HS-5 (cell line): ENCODE results near the gene TRAF3.

ENCODE experiments used
- DNase-seq: peaks from one replicate; pipeline ENCODE4 v3.0.0-alpha.2; 2012; ENCODE audit warnings: low read depth

TRAF3 gene

DNA sequence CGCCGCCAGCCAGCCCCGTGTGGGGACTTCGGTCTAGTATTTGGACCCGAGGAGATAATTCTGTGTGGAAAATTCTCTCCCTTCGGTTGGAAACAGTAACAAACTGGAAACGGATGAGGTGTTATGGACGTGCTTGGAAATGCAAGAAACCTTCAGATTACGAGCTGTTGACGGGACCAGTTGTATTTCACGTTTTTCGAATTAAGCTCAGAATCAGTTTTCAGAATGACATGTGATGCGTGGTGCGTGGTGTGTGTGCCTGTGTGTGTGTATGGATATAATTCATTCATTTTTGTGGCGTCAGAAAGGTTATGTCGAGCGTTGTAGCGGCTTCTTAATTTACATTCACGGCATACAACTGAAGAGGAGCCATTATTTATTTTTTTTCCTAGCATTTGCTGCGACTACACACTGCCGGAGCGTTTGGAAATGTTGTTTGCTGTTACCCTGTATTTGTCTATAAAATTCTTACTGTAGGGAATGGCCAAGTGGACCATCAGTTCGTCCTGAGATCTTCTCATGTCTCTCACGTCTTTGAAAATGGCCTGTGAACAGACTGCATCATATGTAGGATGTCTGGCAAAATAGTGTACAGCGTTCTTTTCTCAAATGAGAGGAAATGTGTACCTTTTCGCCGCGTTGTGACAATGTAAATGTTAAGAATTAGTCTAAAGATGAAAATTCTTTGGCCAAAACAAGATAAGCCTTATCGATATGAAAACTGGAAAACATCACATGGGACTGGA lies 1.3 kb downstream of the TRAF3 start:
- DNase-seq: no peak

DNA sequence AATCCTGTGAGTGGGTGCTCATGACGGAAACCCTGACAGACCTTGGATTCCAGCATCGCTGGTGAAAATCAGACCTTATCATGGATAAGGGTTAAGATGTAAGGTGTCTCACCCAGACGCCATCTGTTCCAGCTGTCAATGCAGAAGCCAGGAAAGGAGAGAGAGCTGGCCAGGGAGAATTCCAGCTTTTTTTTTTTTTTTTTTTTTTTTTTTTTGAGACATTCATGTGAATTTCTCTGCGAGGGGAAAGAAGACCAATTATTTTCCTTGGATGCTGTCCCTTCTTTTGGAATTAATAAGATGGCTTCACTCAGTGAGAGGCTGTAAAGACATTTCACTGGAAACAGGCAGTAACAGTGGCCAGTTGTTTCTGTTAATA lies 1.8 kb downstream of the TRAF3 start:
- DNase-seq: no peak

DNA sequence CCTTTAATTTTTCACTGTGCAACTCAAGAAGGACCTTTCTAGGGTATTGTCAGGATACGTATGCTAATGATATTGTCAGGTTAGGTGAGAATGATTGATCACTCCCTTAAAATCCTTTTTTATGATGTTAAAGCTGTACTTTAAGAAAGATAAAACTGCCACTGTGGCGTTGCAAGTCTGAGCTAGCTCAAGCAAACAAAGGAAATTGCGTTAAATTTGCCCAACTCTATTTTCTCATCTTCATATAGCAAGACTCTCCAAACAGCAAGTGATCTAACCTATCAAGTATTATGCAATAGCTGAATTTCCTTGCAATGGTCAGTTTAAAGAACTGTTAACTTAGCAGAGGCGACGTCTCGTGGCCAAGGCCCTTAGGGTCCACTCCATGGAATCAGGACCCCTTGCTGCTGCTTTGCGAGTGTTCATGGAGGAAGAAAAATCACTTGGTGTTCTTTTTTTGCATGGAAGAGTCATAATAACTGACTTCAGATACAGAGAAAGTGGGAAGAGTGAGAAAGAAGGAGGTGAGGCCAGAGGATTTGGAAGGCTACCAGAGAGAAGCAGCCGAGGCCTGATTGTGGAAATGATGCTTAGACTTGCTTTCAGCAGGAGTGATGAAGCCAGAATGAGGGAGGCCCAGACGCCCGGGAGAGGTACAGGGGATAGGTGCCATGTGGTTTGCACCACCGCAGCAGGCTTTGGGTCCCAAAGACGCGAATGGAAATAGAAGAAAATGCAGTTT lies 2.5 kb downstream of the TRAF3 start:
- DNase-seq: no peak

DNA sequence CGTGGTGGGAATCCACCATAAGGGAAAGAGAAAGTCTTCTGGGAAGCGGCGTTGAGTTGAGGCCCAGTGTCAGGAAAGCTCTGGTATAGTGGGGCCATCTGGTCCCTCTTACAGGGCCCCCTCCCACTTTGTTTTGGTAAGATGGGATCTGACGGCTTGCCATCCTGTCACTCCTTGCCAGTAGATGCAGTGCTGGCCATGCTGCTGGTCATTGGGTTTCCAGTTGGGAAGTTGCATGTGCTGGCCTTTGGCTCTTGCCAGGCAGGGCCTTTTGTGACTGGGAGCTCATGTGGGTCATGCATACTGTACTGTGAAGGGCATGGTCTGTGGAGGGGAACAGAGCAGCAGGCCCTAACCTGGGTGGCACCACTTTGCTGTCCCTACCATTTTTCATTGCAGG lies 3.8 kb downstream of the TRAF3 start:
- DNase-seq: no peak

DNA sequence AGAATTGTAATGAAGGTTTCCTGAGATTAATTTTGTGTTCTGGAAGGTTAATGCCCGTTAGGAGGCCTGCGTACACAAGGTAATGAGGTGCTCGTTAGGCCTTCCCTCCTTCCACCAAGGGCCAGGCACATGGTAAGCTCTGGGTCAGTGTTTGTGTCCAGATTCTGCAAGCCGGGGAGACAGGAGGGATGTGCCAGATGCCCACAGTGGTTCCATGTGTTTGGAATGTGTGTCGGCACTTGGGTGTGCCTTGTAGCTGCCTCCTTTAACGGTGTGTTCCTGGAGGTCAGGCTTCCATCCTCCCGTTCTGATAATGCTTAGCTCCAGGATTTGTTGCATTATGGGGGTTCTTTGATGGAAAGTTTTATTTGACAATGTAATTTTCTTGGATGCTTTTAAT lies 5.7 kb downstream of the TRAF3 start:
- no peak for DNase-seq

DNA sequence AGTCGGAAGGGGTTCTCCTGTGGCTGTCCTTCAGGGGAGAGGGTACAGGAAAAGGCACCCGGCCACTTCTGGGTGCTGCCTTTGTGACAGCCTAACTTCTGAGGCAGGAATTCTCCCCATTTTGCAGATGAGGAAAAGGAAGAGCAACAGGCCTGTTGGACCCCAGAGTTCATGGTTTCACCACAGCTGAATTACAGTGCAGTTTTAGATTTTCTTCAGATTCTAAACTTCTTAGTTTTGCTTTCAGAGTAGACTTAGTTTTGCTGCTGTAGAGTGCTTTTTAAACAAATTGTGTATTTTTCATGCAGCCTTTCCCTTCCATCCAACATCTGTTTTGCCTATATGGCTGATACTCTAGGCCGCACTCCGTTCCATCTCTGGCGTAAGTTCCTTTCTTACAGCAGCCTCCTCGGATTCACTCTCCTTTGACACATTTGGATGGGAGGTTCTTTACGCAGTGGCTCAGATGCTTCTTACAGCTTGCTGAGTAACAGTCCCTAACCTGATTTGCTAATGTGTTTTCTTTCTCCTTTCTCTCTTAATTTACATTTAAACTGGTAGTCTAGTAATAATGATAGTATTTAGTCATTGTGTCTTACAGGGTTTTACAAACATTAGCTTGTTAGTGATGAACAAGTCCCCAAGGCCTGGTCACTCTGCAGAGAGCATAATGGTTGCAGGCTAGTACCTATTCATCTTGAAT lies 7.8 kb downstream of the TRAF3 start:
- no peak for DNase-seq

DNA sequence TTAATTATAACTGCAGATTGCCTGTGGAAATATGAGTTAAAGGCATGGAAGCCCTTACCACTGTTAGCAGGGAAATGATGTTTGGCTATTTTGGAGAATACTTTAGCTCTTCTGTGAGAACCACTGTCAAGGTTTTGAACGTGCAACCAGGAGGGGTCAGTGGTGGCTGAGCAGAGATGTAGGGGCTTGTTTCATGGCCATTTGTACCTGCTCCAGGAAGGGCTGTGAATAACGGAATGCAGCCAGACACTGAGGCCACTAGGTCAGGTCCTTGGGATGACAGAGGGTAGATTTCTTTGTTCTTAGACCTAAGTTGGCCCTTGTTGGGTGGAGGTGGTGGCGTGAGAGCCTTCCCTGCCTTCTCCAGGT lies 8.3 kb downstream of the TRAF3 start:
- no peak for DNase-seq

DNA sequence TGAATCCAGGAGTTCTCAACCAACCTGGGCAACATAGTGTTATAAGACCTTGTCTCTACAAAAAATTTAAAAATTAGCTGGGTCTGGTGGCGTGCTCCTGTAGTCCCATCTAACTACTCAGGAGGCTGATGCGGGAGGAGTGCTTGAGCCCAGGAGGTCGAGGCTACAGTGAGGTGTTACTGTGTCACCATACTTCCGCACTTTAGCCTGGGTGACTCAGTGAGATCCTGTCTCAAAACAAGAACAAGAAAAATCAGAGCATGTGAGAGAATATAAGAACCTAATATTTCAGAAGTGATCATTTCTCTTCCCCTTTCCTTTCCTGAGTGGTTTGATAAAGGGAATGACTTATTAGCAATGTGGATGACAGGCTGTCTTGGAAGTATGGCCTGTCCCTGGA lies 9.5 kb downstream of the TRAF3 start:
- DNase-seq: no peak

DNA sequence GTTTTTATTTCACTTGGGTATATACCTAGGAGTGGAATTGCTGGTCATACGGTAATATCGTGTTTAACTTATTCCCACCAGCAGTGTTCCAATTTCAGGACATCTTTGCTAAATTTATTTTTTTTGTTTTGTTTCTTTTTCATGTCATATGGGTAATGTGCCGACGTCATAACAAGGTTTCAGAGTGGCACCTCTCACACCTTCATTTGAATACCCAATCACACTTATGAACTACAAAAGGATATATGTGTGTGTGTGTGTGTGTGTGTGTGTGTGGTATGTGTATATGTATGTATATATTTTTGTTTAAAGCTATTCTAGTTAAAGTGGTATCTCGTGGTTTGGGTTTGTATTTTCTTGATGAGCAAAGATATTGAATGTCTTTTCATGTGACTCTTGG lies 12.1 kb downstream of the TRAF3 start:
- DNase-seq: no peak

DNA sequence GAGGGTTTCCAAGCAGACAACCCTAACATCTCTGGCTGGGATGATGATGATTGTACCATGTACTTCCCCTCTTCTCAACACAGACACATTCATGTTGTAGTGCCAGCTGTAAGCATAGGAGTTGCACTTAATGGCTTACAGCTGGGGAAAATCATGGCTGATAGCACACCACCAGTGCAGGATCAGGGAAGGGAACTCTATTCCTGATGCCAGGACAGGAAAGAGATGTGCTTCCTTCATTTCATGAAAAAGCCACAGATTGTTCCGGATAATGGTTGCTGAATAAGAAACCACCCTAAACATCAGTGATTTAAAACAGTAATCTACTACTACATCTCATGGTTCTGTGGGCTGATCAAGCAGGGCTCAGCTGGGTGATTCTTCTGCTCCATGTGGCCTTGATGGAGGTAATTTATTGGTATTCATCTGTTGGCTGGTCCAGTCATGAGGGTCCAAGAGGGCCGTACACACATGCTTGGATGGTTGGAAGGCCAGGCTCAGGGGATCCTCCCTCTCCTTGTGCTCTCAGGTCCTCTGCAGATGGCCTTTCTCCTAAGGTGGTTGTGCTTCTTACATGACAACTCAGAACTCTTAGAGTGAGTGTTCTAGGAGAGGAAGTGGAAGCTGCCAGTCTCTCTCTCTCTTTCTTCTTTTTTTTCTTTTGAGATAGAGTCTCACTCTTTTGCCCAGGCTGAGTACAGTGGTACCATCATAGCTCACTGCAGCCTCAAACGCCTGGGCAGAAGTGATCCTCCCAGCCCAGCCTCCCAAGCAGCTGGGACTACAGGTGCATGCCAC lies 16.5 kb downstream of the TRAF3 start:
- no peak for DNase-seq

DNA sequence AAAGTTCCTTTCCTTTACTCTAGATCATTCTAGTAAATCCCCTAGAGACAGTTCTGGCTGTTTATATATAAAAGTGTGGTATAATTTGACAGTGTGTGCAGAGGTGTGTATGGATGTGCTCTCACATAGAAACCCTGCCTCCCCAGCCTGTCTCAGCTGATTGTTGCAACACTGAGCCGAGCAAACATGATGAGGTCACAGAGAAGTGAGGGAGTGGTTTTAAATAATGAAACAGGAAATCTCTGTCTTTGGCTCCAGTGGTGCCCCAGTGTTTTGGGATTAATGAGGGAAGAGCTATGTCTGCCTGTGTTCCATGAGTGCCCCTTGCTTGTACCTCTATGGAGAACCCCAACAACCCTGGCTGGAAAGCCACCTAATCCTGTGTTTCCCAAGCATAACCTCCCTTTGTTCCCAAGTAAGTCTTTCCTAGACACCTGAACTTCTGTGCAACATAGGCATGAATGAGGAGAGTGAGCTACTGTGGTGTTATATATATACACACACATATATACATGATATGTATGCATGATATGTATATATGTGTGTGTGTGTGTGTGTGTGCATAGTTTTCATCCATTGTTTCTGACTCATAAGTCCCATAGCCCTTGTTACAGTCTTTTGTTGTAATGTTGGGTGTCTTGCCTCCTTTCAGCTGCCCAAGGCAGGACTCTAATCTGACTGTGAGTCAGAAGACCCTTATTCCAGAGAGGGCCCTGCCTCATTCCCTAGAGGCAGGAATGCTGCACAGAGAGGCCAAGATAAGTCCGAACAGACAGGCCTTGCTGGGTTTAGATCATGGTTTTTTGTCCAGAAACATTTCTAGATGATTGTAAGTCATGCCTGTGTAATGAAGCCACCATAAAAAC lies 18.0 kb downstream of the TRAF3 start:
- peak; percentile 49 for DNase-seq

DNA sequence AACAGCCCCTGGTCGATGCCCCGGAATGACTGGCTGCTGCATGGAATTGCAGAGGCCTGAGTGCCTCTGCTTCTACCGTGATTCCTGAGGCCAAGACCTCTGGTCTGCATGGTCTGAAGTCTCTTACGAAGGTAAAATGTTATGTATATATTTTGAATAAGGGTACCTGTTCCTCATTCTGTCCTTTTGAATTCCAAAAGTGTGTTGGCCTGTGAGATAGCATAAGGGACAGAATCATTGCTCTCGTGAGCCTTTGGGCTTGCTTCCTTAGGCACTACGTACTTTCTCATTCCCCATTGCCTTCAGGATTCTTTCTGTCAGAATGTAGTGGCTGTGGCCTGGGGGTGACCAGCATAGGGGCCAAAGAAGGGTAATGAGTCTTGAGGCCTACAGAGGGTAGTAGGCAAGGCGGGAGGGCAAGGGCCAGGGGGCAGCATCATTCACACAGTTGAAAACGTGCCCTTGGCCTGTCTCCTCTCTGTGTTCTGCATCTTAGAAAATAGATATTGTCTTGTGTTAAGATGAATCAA lies 19.5 kb downstream of the TRAF3 start:
- no peak for DNase-seq

DNA sequence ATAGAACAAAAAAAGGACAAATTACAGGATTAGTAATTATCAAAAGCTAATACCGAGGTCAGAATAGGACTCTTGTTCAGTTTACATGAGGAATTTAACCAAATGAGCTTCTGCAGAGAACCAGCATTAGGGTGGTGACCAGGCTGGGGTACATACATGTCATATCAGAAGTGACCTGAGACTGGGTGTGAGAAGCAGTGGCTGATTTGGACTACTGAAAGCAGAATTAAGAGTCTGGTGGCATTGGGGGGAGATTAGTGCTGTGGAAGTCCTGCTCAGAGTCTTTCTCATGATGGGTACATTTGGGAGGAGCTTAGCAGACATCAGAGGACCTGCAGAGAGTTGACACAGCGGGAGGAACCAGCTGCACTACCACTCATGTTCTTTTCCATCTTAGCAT lies 21.7 kb downstream of the TRAF3 start:
- no peak for DNase-seq

DNA sequence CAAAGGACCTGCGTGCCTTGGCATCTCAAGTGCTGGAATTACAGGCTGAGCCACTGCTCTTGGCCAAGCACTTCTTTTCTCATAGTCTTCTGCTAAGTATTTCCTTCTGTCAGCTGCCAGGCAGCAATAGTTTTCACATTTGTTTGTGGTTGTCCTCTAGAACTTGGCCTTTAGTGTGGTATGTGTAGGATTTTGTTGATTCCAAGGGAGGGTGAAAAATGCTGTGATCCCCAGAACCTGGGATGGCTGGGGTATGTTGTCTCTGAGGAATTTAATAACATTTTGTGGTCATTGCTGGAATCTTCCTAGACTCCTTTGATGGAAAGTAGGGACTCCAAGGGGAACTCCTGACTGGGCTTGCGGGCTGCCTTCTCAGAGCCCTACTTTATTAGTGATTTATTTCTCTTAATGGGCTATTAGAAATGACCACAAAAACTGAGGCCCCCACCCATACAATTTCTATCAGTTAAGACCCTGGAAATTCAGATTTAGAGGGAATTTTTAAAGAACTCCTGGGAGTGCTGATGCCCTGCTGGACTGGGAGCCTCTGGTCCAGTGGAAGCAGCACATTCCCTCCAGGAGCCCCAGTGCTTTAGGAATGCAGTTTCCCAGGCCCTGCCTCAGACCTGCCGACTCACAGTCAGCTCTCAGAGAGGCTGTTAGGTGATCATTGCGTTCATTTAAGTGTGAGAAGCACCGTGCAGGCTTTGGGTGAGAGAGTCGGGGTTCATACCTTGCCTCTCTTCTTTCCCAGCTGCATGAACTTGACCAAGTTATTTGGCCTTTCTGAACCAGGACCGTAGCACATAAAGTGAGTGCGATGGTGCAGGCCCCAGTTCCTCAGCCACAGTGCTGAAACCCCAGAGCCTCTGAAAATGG lies 22.7 kb downstream of the TRAF3 start:
- DNase-seq: no peak

DNA sequence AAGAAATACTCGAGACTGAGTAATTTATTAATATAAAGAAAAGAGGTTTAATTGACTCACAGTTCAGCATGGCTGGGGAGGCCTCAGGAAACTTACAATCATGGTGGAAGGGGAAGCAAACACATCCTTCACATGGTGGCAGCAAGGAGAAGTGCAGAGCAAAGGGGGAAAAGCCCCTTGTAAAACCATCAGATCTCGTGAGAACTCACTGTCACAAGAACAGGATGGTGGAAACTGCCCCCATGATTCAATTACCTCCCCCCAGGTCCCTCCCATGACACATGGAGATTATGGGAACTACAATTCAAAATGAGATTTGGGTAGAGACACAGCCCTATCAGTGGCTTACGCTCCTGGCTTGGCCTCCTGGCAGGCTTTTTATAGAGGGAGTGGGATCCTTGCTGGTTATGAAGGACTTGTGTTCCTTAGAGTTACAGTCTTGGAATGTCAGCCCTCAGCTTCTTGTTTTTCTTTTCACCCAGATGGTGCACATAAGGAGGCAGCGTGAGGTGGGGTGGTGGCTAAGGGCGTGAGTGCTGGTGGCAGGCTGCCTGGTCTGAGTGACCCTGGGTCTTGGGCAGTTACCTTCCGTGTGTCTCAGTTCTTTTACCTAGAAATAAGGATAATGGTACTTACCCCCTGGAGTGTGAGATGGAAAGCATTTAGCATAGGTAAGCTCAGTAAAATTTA lies 25.7 kb downstream of the TRAF3 start:
- DNase-seq: no peak

DNA sequence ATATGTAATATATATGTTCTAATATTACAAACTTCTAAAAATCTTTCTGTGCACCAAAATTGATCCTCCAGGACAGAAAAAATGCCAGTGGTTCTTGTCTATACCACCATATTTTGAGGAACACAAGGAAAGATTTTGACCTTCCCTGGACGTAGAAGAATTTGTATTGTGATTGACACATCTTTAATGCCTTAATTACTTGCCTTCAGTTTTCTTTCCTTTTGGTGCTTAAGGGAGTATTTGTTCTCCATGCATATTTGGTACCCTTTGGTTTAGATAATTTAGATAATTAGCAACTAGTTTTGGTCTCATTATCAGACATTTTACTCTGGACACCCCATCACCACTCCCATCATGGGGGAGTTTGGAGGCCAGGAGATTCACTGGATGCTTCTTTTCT lies 27.6 kb downstream of the TRAF3 start:
- no peak for DNase-seq

DNA sequence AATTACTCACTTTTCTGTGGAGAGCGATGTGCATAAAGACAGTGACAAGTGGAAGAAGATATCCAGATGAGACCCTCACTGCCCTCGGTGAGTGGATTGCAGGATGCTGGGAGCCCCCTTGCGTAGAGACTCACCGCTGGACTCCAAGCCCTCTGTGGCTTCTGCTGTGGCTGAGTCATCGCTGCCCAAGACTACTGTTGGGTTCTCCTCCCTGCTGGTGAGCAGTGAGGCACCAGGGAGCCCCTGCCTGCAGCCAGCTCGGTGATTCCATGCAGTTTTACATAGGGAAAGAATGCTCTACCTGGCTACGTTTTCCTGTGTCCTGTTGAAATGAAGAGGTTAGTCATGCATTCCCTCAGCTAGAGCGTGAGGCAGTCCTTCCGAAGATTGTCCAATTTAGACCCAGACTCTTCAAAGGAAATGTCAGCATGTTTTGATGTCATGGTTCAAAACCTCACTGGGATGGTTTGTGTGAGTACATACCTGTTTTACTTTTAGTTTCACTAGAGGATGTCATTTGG lies 28.2 kb downstream of the TRAF3 start:
- DNase-seq: no peak

DNA sequence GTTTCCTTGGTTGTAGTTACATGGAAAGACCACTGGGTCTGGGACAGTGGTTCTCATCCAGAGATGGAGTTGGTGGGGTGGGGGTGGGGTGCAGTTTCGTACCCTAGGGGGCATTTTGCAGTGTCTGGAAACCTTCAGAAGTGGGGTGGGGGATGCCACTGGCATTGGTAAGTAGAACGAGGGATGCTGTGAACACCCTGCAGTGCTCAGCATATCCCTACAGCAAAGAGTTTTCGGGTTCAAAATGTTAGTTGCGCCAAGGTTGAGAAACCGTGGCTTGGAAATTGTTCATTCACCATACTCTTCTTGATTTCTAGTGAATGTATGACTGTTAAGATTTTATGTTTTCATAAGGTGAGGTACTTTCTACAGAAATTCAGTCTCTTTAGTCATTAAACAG lies 28.7 kb downstream of the TRAF3 start:
- DNase-seq: no peak

DNA sequence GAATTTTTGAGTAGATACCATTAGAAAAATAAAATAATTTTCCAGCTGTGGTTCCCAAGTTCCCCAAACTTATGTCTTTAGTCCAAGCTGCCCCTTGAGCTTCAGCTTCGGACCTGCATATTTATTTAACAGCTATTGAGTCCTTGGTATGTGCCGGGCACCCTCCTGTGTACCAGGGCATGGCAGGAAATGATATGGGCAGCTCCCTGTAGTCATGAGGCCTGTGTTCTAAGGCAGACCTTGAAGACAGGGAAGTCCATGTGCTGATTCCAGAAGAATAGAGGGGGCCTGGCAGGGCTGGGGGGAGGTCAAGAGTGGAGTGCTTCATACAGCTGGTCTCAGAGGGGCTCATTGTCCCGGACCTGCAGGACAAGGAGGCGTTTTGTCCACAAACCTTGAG lies 29.2 kb downstream of the TRAF3 start:
- no peak for DNase-seq
